ENCODE results near the gene PRKCE. TPM values are rescaled to one million over a fixed set of nuclear protein-coding genes. Genes with fewer than 3 reads are reported as not detected.

The PRKCE gene
- total RNA-seq, 1 experiment from 2014 or later, result 21.7 TPM

DNA sequence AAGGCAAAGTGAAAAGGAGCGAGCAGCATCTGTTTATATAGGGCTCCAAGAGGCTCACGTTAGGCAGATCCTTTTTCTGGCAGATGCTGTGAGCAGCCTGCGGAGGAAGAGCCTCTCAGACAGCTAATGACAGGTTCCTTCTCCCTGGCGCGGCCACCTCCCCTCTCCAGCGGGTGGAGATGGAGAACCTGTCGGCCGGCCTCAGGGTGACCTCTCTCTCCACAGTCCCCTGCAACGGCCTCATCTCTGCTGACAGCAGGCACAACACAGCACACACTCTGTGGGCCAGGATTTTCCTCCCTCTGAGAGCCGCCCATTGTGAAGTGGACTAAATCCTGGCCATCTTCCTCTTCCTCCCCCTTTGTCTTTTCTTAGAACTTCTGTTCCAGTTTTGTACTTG, 119.8 kb downstream of the PRKCE start:
- BruUV-seq (replicated peaks), result no TSS peak
- Histone ChIP-seq H3K36me3 (ENCODE audit: low read depth) (no peaks in the 10 kb centered on the region), H3K79me2 (ENCODE audit: low read depth) (0 out of 2 replicates have a peak, but pooled peaks cover 3% of the 10 kb centered on the region), H4K20me1 (ENCODE audit: insufficient read depth) (peaks cover 6% of the 10 kb centered on the region; the same call in 1 of the 2 replicates), H2AFZ (no peak overlapping the region), H3F3A (ENCODE audit: insufficient read depth, low read depth) (no peaks in the 10 kb centered on the region), H3K4me3 (no peak overlapping the region), H3K27ac (no peak overlapping the region), H3K27me3 (ENCODE audit: insufficient read depth, low read depth) (no peaks in the 10 kb centered on the region), H3K9me2 (ENCODE audit: insufficient read depth) (no peaks in the 10 kb centered on the region), H3K4me2 (no peak overlapping the region), H3K9me3 (ENCODE audit: insufficient read depth, low read depth) (no peaks in the 10 kb centered on the region), H3K4me1 (replicated peaks; ENCODE audit: insufficient read depth) (no peaks in the 10 kb centered on the region)
- DNase-seq, result no peak
- TF ChIP-seq, protein P1, sequence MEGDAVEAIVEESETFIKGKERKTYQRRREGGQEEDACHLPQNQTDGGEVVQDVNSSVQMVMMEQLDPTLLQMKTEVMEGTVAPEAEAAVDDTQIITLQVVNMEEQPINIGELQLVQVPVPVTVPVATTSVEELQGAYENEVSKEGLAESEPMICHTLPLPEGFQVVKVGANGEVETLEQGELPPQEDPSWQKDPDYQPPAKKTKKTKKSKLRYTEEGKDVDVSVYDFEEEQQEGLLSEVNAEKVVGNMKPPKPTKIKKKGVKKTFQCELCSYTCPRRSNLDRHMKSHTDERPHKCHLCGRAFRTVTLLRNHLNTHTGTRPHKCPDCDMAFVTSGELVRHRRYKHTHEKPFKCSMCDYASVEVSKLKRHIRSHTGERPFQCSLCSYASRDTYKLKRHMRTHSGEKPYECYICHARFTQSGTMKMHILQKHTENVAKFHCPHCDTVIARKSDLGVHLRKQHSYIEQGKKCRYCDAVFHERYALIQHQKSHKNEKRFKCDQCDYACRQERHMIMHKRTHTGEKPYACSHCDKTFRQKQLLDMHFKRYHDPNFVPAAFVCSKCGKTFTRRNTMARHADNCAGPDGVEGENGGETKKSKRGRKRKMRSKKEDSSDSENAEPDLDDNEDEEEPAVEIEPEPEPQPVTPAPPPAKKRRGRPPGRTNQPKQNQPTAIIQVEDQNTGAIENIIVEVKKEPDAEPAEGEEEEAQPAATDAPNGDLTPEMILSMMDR (conservative IDR thresholded peaks at IDR 0.05), result no peak
- no peak for TF ChIP-seq EZH2 (IDR thresholded peaks at IDR 0.05; ENCODE audit: low read depth)
- CTCF ChIA-PET, result no interaction called here
- POLR2A ChIA-PET (ENCODE audit: unreplicated experiment), result interaction anchor here (0.6 kb wide), 1 partner anchor 150 kb away, joined by 9 read pairs; no protein-coding TSS in a partner anchor
- intact Hi-C loops (cut with micrococcal nuclease; ENCODE audit: unreplicated experiment), result no loop called here

DNA sequence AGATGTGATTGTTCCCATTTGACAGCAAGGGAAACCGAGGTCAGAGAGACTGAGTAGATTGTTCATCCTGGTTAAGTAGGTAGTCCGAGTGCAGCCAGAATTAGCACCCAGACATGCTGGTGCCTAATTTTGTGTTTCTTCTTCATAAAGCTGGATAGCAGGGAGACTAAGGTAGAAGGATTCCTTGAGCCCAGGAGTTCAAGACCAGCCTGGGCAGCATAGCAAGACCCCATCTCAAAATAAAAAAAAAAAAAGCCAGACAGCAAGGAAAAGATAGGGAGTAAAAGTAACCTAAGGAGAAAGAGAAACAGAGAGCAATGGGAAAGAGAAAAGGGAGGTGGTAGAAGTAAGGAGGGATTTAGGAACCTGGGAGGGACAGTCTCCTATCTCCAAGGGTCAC, 120.6 kb downstream of the PRKCE start:
- Histone ChIP-seq H3K79me2 (ENCODE audit: low read depth) (0 out of 2 replicates have a peak, but pooled peaks cover 3% of the 10 kb centered on the region), H3K27ac (no peak overlapping the region), H4K20me1 (ENCODE audit: insufficient read depth) (peaks cover 6% of the 10 kb centered on the region; the same call in 1 of the 2 replicates), H3K27me3 (ENCODE audit: insufficient read depth, low read depth) (no peaks in the 10 kb centered on the region), H3F3A (ENCODE audit: insufficient read depth, low read depth) (no peaks in the 10 kb centered on the region), H3K9me3 (ENCODE audit: insufficient read depth, low read depth) (no peaks in the 10 kb centered on the region), H3K4me3 (no peak overlapping the region), H2AFZ (no peak overlapping the region), H3K4me2 (no peak overlapping the region), H3K9me2 (ENCODE audit: insufficient read depth) (no peaks in the 10 kb centered on the region), H3K4me1 (replicated peaks; ENCODE audit: insufficient read depth) (no peaks in the 10 kb centered on the region), H3K36me3 (ENCODE audit: low read depth) (no peaks in the 10 kb centered on the region)
- ChIA-PET CTCF (no interaction called here), POLR2A (ENCODE audit: unreplicated experiment) (no interaction called here)
- no peak for DNase-seq
- intact Hi-C loops (cut with micrococcal nuclease; ENCODE audit: unreplicated experiment), result no loop called here
- TF ChIP-seq, protein P1 (conservative IDR thresholded peaks at IDR 0.05), result no peak
- TF ChIP-seq EZH2 (IDR thresholded peaks at IDR 0.05; ENCODE audit: low read depth), result no peak
- BruUV-seq (replicated peaks), result no TSS peak

DNA sequence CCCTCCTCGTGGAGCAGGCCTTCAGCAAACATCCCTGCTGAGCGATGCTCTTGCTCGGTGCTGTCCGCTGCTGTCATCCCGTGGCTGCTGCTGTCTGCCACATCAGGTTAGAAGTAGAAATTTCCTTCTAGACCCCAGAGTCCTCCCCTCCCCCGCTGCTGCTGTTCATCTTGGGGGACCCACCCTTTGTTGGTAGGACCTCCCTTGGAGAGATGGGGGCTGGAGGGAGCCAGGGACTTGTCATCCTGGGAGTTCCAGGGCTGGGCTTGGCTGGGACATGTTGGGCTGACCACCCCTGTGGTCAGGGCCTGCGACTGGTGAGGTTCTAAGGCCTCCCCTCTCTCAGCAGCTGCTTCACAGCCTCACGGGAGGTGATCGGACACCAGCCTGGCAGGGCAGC, 122.4 kb downstream of the PRKCE start:
- Histone ChIP-seq H4K20me1 (ENCODE audit: insufficient read depth) (peaks cover 7% of the 10 kb centered on the region; the same call in 1 of the 2 replicates), H2AFZ (no peak overlapping the region), H3K4me3 (no peak overlapping the region), H3K27ac (no peak overlapping the region), H3K27me3 (ENCODE audit: insufficient read depth, low read depth) (no peaks in the 10 kb centered on the region), H3K4me2 (no peak overlapping the region), H3K9me2 (ENCODE audit: insufficient read depth) (no peaks in the 10 kb centered on the region), H3K36me3 (ENCODE audit: low read depth) (no peaks in the 10 kb centered on the region), H3F3A (ENCODE audit: insufficient read depth, low read depth) (no peaks in the 10 kb centered on the region), H3K9me3 (ENCODE audit: insufficient read depth, low read depth) (no peaks in the 10 kb centered on the region), H3K4me1 (replicated peaks; ENCODE audit: insufficient read depth) (no peaks in the 10 kb centered on the region), H3K79me2 (ENCODE audit: low read depth) (peaks cover 5% of the 10 kb centered on the region)
- ChIA-PET POLR2A (ENCODE audit: unreplicated experiment) (no interaction called here), CTCF (no interaction called here)
- TF ChIP-seq, protein P1 (conservative IDR thresholded peaks at IDR 0.05), result no peak
- TF ChIP-seq EZH2 (IDR thresholded peaks at IDR 0.05; ENCODE audit: low read depth), result no peak
- BruUV-seq (replicated peaks), result no TSS peak
- no peak for DNase-seq
- intact Hi-C loops (cut with micrococcal nuclease; ENCODE audit: unreplicated experiment), result no loop called here
